Naive thymus-derived CD8-positive, alpha-beta T cell (primary cell): ENCODE measurements around the gene CDC20B. TPM values are rescaled to one million over a fixed set of nuclear protein-coding genes. Genes with fewer than 3 reads are reported as not detected.
"Not testable (repeated sequence)": the region's sequence is repeated elsewhere in the genome, so short reads cannot be mapped to it uniquely, and the experiment has no call there.

ENCODE experiments used
- ATAC-seq, 2 donors: fragments of 150-1000 bp; cut with Tn5 transposase in 1 of 2; sonication (Bioruptor Pico), chemical (Tn5 transposase) in 1 of 2; 1 replicate in 1 of 2; 2 replicates in 1 of 2; pipeline ENCODE4 v1.10.0; 2021; ENCODE audit warnings: mild to moderate bottlenecking in 2 of 2, moderate library complexity in 2 of 2
- POLR2A ChIA-PET: fragments of 350-600 bp; sonication (Branson Sonifier 250); formaldehyde crosslinking; loops from one replicate; lab custom pipeline; 2021; ENCODE audit warnings: antibody characterized with exemption; lab: Charles Lee
- DNase-seq, 10 donors: peaks; one replicate each; pipeline versions ENCODE4 v3.0.0 to v3.0.0-alpha.2; 2020 to 2022
- H3K27ac Mint-ChIP-seq, 10 donors: one replicate each; pipeline ENCODE4 v1.8.0; 2020 to 2022; ENCODE audit warnings: mild to moderate bottlenecking in 10 of 10, mixed read lengths in 10 of 10, moderate library complexity in 4 of 10, inconsistent platforms in 1 of 10
- H3K27me3 Mint-ChIP-seq, 5 donors: one replicate each; pipeline ENCODE4 v1.8.0; 2021 to 2022; ENCODE audit warnings: mixed read lengths in 5 of 5
- H3K36me3 Mint-ChIP-seq, 3 donors: one replicate each; pipeline ENCODE4 v1.8.0; 2020 to 2022; ENCODE audit warnings: mixed read lengths in 3 of 3, mild to moderate bottlenecking in 2 of 3, inconsistent platforms in 1 of 3
- H3K4me1 Mint-ChIP-seq, 4 donors: one replicate each; pipeline ENCODE4 v1.8.0; 2021 to 2022; ENCODE audit warnings: mixed read lengths in 4 of 4
- H3K4me3 Mint-ChIP-seq, 10 donors: one replicate each; pipeline ENCODE4 v1.8.0; 2020 to 2022; ENCODE audit warnings: mild to moderate bottlenecking in 10 of 10, mixed read lengths in 10 of 10, moderate library complexity in 6 of 10, inconsistent platforms in 1 of 10
- H3K9me3 Mint-ChIP-seq, 9 donors: one replicate each; pipeline ENCODE4 v1.8.0; 2020 to 2022; ENCODE audit warnings: mixed read lengths in 9 of 9, mild to moderate bottlenecking in 3 of 9, inconsistent platforms in 1 of 9, moderate library complexity in 1 of 9
- polyA plus RNA-seq, 3 donors: library from polyadenylated mRNA; unstranded; fragments of 300-500 nt; fragmentation: Illumina TruSeq; gene quantifications; one replicate each; pipeline ENCODE4 v1.2.3, GENCODE V29; 2021
- total RNA-seq, 8 experiments: library from RNA in 2 of 8; stranded (reverse) in 2 of 8; gene quantifications; one replicate each; pipeline ENCODE4 v1.2.3 and lab custom pipeline; 2021 to 2026

Gene CDC20B
- total and polyA plus RNA-seq, 5 experiments from 2014 or later = not detected

GRCh38 chr5:55113327-55113726 lies 59.6 kb downstream of the CDC20B start:
- Mint-ChIP-seq H3K27me3 (no peaks in the 10 kb centered on the region), H3K36me3 (peaks cover 0 to 5% (median 0%) of the 10 kb centered on the region in 3 donors), H3K4me3 (no peak overlapping the region), H3K9me3 (no peaks in the 10 kb centered on the region), H3K4me1 (peaks cover 12 to 18% (median 13%) of the 10 kb centered on the region in 4 donors), H3K27ac (peak overlapping the region in 3 of 10 donors; percentile 1 to 5 (median 3))
- POLR2A ChIA-PET = interaction anchor here (0.9 to 2.7 kb wide), 3 partner anchors 10 to 17 kb away, joined by 4 to 10 read pairs (median 5); partner anchors contain the start of gene GZMA
- peak in 1 of 10 donors; percentile 9 for DNase-seq
- peak; percentile 39 to 44 for ATAC-seq

- Mint-ChIP-seq H3K27ac (no peak overlapping the region), H3K4me1 (peaks cover 14 to 32% (median 24%) of the 10 kb centered on the region in 4 donors), H3K27me3 (no peaks in the 10 kb centered on the region), H3K36me3 (peaks cover 0 to 5% (median 0%) of the 10 kb centered on the region in 3 donors), H3K4me3 (no peak overlapping the region), H3K9me3 (no peaks in the 10 kb centered on the region)
- ATAC-seq = no peak
- DNase-seq = no peak
- POLR2A ChIA-PET = no interaction called here
These were observed 62.8 kb downstream of the CDC20B start for GRCh38 chr5:55110217-55110616.

- H3K27ac Mint-ChIP-seq = peak overlapping the region in 1 of 10 donors; percentile 84
- no peaks in the 10 kb centered on the region for H3K9me3 Mint-ChIP-seq
- POLR2A ChIA-PET = interaction anchor here (1.1 kb wide), 1 partner anchor 83 kb away, joined by 3 read pairs; no protein-coding TSS in a partner anchor
- DNase-seq = no peak
- H3K4me3 Mint-ChIP-seq = no peak overlapping the region
- peaks cover 23 to 44% (median 37%) of the 10 kb centered on the region in 4 donors for H3K4me1 Mint-ChIP-seq
- H3K27me3 Mint-ChIP-seq = no peaks in the 10 kb centered on the region
- ATAC-seq = no peak
- peaks cover 0 to 5% (median 0%) of the 10 kb centered on the region in 3 donors for H3K36me3 Mint-ChIP-seq
These were observed 64.3 kb downstream of the CDC20B start for GRCh38 chr5:55108661-55109060.

GRCh38 chr5:55105976-55106375 lies 67.0 kb downstream of the CDC20B start:
- POLR2A ChIA-PET, ATAC-seq, H3K27me3 Mint-ChIP-seq, H3K36me3 Mint-ChIP-seq, H3K4me3 Mint-ChIP-seq, H3K9me3 Mint-ChIP-seq, DNase-seq: not testable (repeated sequence)
- peak overlapping the region in 2 of 10 donors; percentile 55 to 67 for H3K27ac Mint-ChIP-seq
- peaks cover 23 to 61% (median 47%) of the 10 kb centered on the region in 4 donors for H3K4me1 Mint-ChIP-seq

GRCh38 chr5:55104946-55105701 lies 67.9 kb downstream of the CDC20B start:
- H3K4me3 Mint-ChIP-seq = peak overlapping the region in 8 of 10 donors; percentile 33 to 91 (median 63)

GRCh38 chr5:55104036-55104772 lies 68.8 kb downstream of the CDC20B start:
- no peaks in the 10 kb centered on the region for H3K27me3 Mint-ChIP-seq
- H3K4me3 Mint-ChIP-seq = peak overlapping the region; percentile 46 to 91 (median 66)
- ATAC-seq (peak in 1 of 2 donors; percentile 22), DNase-seq (peak in 2 of 10 donors; percentile 20 to 21)
- H3K36me3 Mint-ChIP-seq = peaks cover 5 to 7% (median 6%) of the 10 kb centered on the region in 3 donors
- POLR2A ChIA-PET = interaction anchor here (1.2 to 2.7 kb wide), 8 partner anchors 8 to 134 kb away, joined by 3 to 10 read pairs (median 4); no protein-coding TSS in a partner anchor
- peaks cover 30 to 79% (median 63%) of the 10 kb centered on the region in 4 donors for H3K4me1 Mint-ChIP-seq
- peaks cover 0 to 12% (median 4%) of the 10 kb centered on the region in 9 donors for H3K9me3 Mint-ChIP-seq
- peak overlapping the region in 5 of 10 donors; percentile 11 to 68 (median 55) for H3K27ac Mint-ChIP-seq

More at GRCh38 chr5:55104946-55105701, 67.9 kb downstream of the CDC20B start:
- POLR2A ChIA-PET = interaction anchor here (1.2 to 2.7 kb wide), 4 partner anchors 10 to 83 kb away, joined by 3 to 10 read pairs (median 4); no protein-coding TSS in a partner anchor
- Mint-ChIP-seq H3K27me3 (no peaks in the 10 kb centered on the region), H3K4me1 (peaks cover 26 to 70% (median 55%) of the 10 kb centered on the region in 4 donors), H3K9me3 (peaks cover 0 to 5% (median 0%) of the 10 kb centered on the region in 9 donors), H3K27ac (peak overlapping the region in 2 of 10 donors; percentile 63 to 75), H3K36me3 (peaks cover 0 to 5% (median 3%) of the 10 kb centered on the region in 3 donors)
- DNase-seq (no peak), ATAC-seq (no peak)

- DNase-seq = peak in 9 of 10 donors; percentile 22 to 85 (median 53)
- Mint-ChIP-seq H3K9me3 (peaks cover 5 to 27% (median 19%) of the 10 kb centered on the region in 9 donors), H3K4me1 (peaks cover 43 to 89% (median 81%) of the 10 kb centered on the region in 4 donors), H3K36me3 (peaks cover 0 to 23% (median 20%) of the 10 kb centered on the region in 3 donors), H3K4me3 (peak within 1 kb of the TSS; percentile 73 to 97 (median 91)), H3K27me3 (no peaks in the 10 kb centered on the region), H3K27ac (peak within 1 kb of the TSS; percentile 38 to 94 (median 90))
- ATAC-seq = peak; percentile 84 to 85
- POLR2A ChIA-PET = interaction anchor here (1.4 to 2.7 kb wide), 4 partner anchors 12 to 158 kb away, joined by 6 to 11 read pairs (median 8); no protein-coding TSS in a partner anchor
These were observed 70.6 kb downstream of the CDC20B start, which contains the start of gene GZMA for GRCh38 chr5:55102348-55102747. TSS of gene GZMA (plus strand) at chr5:55102646. CDS start at chr5:55102683, 37 bp downstream.

GRCh38 chr5:55101556-55102276 lies 71.3 kb downstream of the CDC20B start:
- Mint-ChIP-seq H3K27me3 (no peaks in the 10 kb centered on the region), H3K36me3 (peaks cover 0 to 24% (median 23%) of the 10 kb centered on the region in 3 donors), H3K27ac (peak overlapping the region; percentile 38 to 94 (median 90)), H3K9me3 (peaks cover 5 to 33% (median 21%) of the 10 kb centered on the region in 9 donors), H3K4me3 (peak overlapping the region; percentile 73 to 97 (median 91)), H3K4me1 (peaks cover 47 to 91% (median 87%) of the 10 kb centered on the region in 4 donors)
- POLR2A ChIA-PET = interaction anchor here (1.4 to 2.1 kb wide), 3 partner anchors 27 to 157 kb away, joined by 6 to 11 read pairs (median 7); no protein-coding TSS in a partner anchor
- peak in 4 of 10 donors; percentile 28 to 68 (median 58) for DNase-seq
- ATAC-seq = peak; percentile 48 to 74

- POLR2A ChIA-PET = interaction anchor here (1.4 to 2.1 kb wide), 3 partner anchors 26 to 157 kb away, joined by 6 to 11 read pairs (median 7); no protein-coding TSS in a partner anchor
- not testable (repeated sequence) for ATAC-seq, DNase-seq, H3K27me3 Mint-ChIP-seq
- Mint-ChIP-seq H3K36me3 (peaks cover 0 to 24% (median 23%) of the 10 kb centered on the region in 3 donors), H3K4me3 (peak overlapping the region in 9 of 10 donors; percentile 73 to 97 (median 91)), H3K4me1 (peaks cover 51 to 91% (median 87%) of the 10 kb centered on the region in 4 donors), H3K9me3 (peaks cover 8 to 33% (median 21%) of the 10 kb centered on the region in 9 donors), H3K27ac (peak overlapping the region in 7 of 10 donors; percentile 83 to 92 (median 90))
These were observed 71.8 kb downstream of the CDC20B start for GRCh38 chr5:55101148-55101547.

GRCh38 chr5:55096861-55097260 lies 76.1 kb downstream of the CDC20B start:
- DNase-seq (peak in 9 of 10 donors; percentile 4 to 81 (median 60)), ATAC-seq (peak; percentile 80 to 87)
- Mint-ChIP-seq H3K4me1 (peaks cover 48 to 96% (median 87%) of the 10 kb centered on the region in 4 donors), H3K4me3 (peak overlapping the region; percentile 44 to 87 (median 72)), H3K27ac (peak overlapping the region; percentile 76 to 98 (median 90)), H3K9me3 (peaks cover 8 to 48% (median 21%) of the 10 kb centered on the region in 9 donors), H3K27me3 (no peaks in the 10 kb centered on the region), H3K36me3 (peaks cover 0 to 32% (median 30%) of the 10 kb centered on the region in 3 donors)
- POLR2A ChIA-PET = interaction anchor here (0.6 to 4.2 kb wide), 14 partner anchors 10 to 252 kb away, joined by 3 to 23 read pairs (median 4); partner anchors contain the start of gene DHX29

GRCh38 chr5:55096182-55096581 lies 76.8 kb downstream of the CDC20B start:
- H3K4me3 Mint-ChIP-seq = peak overlapping the region; percentile 0 to 87 (median 72)
- peaks cover 8 to 48% (median 21%) of the 10 kb centered on the region in 9 donors for H3K9me3 Mint-ChIP-seq
- peaks cover 0 to 32% (median 30%) of the 10 kb centered on the region in 3 donors for H3K36me3 Mint-ChIP-seq
- DNase-seq (peak in 3 of 10 donors; percentile 30 to 52 (median 46)), ATAC-seq (peak; percentile 42 to 62)
- H3K4me1 Mint-ChIP-seq = peaks cover 48 to 94% (median 82%) of the 10 kb centered on the region in 4 donors
- no peaks in the 10 kb centered on the region for H3K27me3 Mint-ChIP-seq
- peak overlapping the region; percentile 76 to 98 (median 90) for H3K27ac Mint-ChIP-seq
- POLR2A ChIA-PET = interaction anchor here (0.7 to 4.2 kb wide), 13 partner anchors 12 to 69 kb away, joined by 3 to 23 read pairs (median 5); no protein-coding TSS in a partner anchor
